ENCODE results near the gene B4GALNT2. TPM values are rescaled to one million over a fixed set of nuclear protein-coding genes. Genes with fewer than 3 reads are reported as not detected.

B4GALNT2 gene
- total and polyA plus RNA-seq, 2 of the 8 experiments (the other 6 are each of a cell fraction or from before 2014, with no cell fraction given): not detected

GRCh38 chr17:49191917-49192741 is 59.6 kb downstream of the B4GALNT2 start:
- H2AFZ ChIP-seq (ENCODE audit: low read length): peak overlapping the region; percentile 79
- ChIA-PET POLR2A (ENCODE audit: partially characterized antibody) (interaction anchor here (0.8 to 3.8 kb wide), 8 partner anchors 9 to 196 kb away, joined by 3 to 13 read pairs (median 4); partner anchors contain the start of gene PHOSPHO1), CTCF (ENCODE audit: partially characterized antibody) (interaction anchor here (0.6 to 1.5 kb wide), 7 partner anchors 10 to 99 kb away, joined by 3 to 7 read pairs (median 4); no protein-coding TSS in a partner anchor)
- peak overlapping the region; percentile 61; the same call in 1 of the 2 replicates for H2BK15ac ChIP-seq (ENCODE audit: low read length)
- DNase-seq (ENCODE audit: low read depth in 1 of 2, low spot score in 2 of 2): peak; percentile 70 to 99
- peak overlapping the region; percentile 98; the same call in 1 of the 2 replicates for H4K8ac ChIP-seq (ENCODE audit: extremely low read depth, insufficient read depth, low read length)
- no peak overlapping the region for H2BK120ac ChIP-seq (replicated peaks; ENCODE audit: low read depth, low read length)
- no peak overlapping the region for H2BK20ac ChIP-seq (ENCODE audit: low read length)
- peak overlapping the region; percentile 81 for H3K56ac ChIP-seq (replicated peaks; ENCODE audit: insufficient read length, low read depth, low read length)
- H3K23ac ChIP-seq (ENCODE audit: insufficient read length): no peak overlapping the region
- H4K5ac ChIP-seq (ENCODE audit: insufficient read length, low read depth, low read length): peak overlapping the region; percentile 90
- H3K27ac ChIP-seq (ENCODE audit: low read depth, low read length): peak overlapping the region; percentile 82; the same call in 1 of the 2 replicates
- H3K4me1 ChIP-seq (replicated peaks in 1 of 4; ENCODE audit: control insufficient read depth in 3 of 4, insufficient read depth in 4 of 4, low read length in 3 of 4): peaks cover 0 to 3% (median 1%) of the 10 kb centered on the region in 4 experiments; a peak in 1 of 7 replicates
- no peak overlapping the region for H3K14ac ChIP-seq (ENCODE audit: insufficient read length)
- 1% methylated on average over 53 of the region's 53 CpGs; no CpG with 5 or more reads in 1 of the 2 experiments for WGBS, 2 experiments (ENCODE audit: extremely low coverage in 1 of 2, insufficient coverage in 1 of 2, insufficient read length in 1 of 2, insufficient replicate concordance in 2 of 2, low coverage in 1 of 2, low lambda C conversion rate in 2 of 2, missing lambda C conversion rate in 1 of 2)
- no peaks in the 10 kb centered on the region for H3K36me3 ChIP-seq (ENCODE audit: control insufficient read depth in 2 of 4, insufficient read depth in 4 of 4, low read length in 3 of 4)
- H3K79me2 ChIP-seq (ENCODE audit: control insufficient read depth in 1 of 2, insufficient read depth in 2 of 2, low read length in 2 of 2): no peaks in the 10 kb centered on the region
- H4K91ac ChIP-seq (replicated peaks; ENCODE audit: insufficient read length, low read length): peak overlapping the region; percentile 87
- peak overlapping the region; percentile 90 for H3K4ac ChIP-seq (replicated peaks; ENCODE audit: insufficient read length, low read depth, low read length)
- H2BK12ac ChIP-seq (ENCODE audit: low read depth, low read length): no peak overlapping the region; the same call in 1 of the 2 replicates
- no peaks in the 10 kb centered on the region for H3K27me3 ChIP-seq (replicated peaks in 1 of 4; ENCODE audit: control insufficient read depth in 3 of 4, extremely low read depth in 1 of 4, insufficient read depth in 3 of 4, low read length in 3 of 4)
- H3K4me2 ChIP-seq (ENCODE audit: insufficient read depth in 1 of 2, low read depth in 2 of 2, low read length in 2 of 2): peak overlapping the region; percentile 86 to 99
- no peaks in the 10 kb centered on the region for H3K9me3 ChIP-seq (ENCODE audit: insufficient read depth in 2 of 2, low read depth in 1 of 2, low read length in 1 of 2)
- H3K23me2 ChIP-seq (ENCODE audit: low read depth, low read length): peaks cover 13% of the 10 kb centered on the region
- no peak for FAIRE-seq
- H3K18ac ChIP-seq (ENCODE audit: extremely low read depth, low read length): peak overlapping the region; percentile 96
- peak overlapping the region; percentile 78 to 97 (median 95) for H3K4me3 ChIP-seq (ENCODE audit: extremely low read depth in 1 of 4, insufficient read depth in 2 of 4, low read depth in 3 of 4, low read length in 4 of 4)
- H2BK5ac ChIP-seq (ENCODE audit: low read depth, low read length): peak overlapping the region; percentile 95
- no peaks in the 10 kb centered on the region for H4K20me1 ChIP-seq (replicated peaks in 1 of 2; ENCODE audit: control insufficient read depth in 1 of 2, insufficient read depth in 2 of 2, low read length in 2 of 2)
- H3K79me1 ChIP-seq (ENCODE audit: low read depth, low read length): no peaks in the 10 kb centered on the region
- peak overlapping the region; percentile 56 to 88 (median 84) for H3K9ac ChIP-seq (replicated peaks in 1 of 4; ENCODE audit: extremely low read depth in 1 of 4, low read depth in 3 of 4, low read length in 3 of 4)
- H2AK5ac ChIP-seq (ENCODE audit: low read depth, low read length): no peak overlapping the region
- TF ChIP-seq GTF2F1 (IDR thresholded peaks at IDR 0.05; ENCODE audit: borderline replicate concordance, low read depth, low read length) (no peak), PHF8 (conservative IDR thresholded peaks at IDR 0.05; ENCODE audit: low read depth, low read length) (peak; percentile 73), TAF1 (IDR thresholded peaks at IDR 0.05; ENCODE audit: low read depth, low read length) (peak; percentile 26; the same call in 1 of the 2 replicates), SIN3A (conservative IDR thresholded peaks at IDR 0.05 in 1 of 2, IDR thresholded peaks at IDR 0.05 in 1 of 2; ENCODE audit: low read depth in 1 of 2, low read length in 2 of 2) (0 out of 4 replicates have a peak, but pooled peaks have one; percentile 5 to 67), CTBP2 (IDR thresholded peaks at IDR 0.05; ENCODE audit: borderline replicate concordance, insufficient read depth, insufficient read length, low read length) (no peak), GABPA (IDR thresholded peaks at IDR 0.05; ENCODE audit: borderline replicate concordance, insufficient read depth, low read length) (no peak), SIX5 (IDR thresholded peaks at IDR 0.05; ENCODE audit: low read depth, low read length) (no peak), EGR1 (IDR thresholded peaks at IDR 0.05; ENCODE audit: borderline replicate concordance, low read depth, low read length) (no peak), POU5F1 (IDR thresholded peaks at IDR 0.05; ENCODE audit: low read depth, low read length) (peak; percentile 64; the same call in 1 of the 2 replicates), CHD2 (IDR thresholded peaks at IDR 0.05; ENCODE audit: low read length) (peak; percentile 37; the same call in 1 of the 2 replicates), SIRT6 (IDR thresholded peaks at IDR 0.05; ENCODE audit: low read length) (no peak)
